Thyroid gland (tissue), 4 donors: ENCODE measurements around the gene DZIP1.

ENCODE experiments used
- CTCF ChIP-seq, 6 experiments: fragments of 200-600 bp in 3 of 6; fragments of 450-650 bp in 3 of 6; sonication (generic) in 3 of 6; IDR thresholded peaks; one replicate each; pipeline ENCODE4 v1.5.1; 2016 to 2019; ENCODE audit warnings: antibody characterized with exemption in 6 of 6, mild to moderate bottlenecking in 2 of 6, inconsistent platforms in 1 of 6, moderate library complexity in 1 of 6
- POLR2A ChIP-seq, 2 donors: fragments of 450-650 bp; IDR thresholded peaks; one replicate each; pipeline ENCODE4 v1.6.1; 2017; ENCODE audit warnings: antibody characterized with exemption in 2 of 2, mild to moderate bottlenecking in 2 of 2, moderate library complexity in 1 of 2

- TF ChIP-seq CTCF (IDR thresholded peaks at IDR 0.05) (no peak), POLR2A (IDR thresholded peaks at IDR 0.05) (no peak)
Observed at GRCh38 chr13:95547531-95548167, 96.9 kb downstream of the DZIP1 start.
